D341Med (cell line): Measurements from ENCODE around the gene CNKSR3.
A peak's percentile ranks its signal among the peaks of the same experiment; 100 is the strongest.
"Not testable (repeated sequence)": the region's sequence is repeated elsewhere in the genome, so short reads cannot be mapped to it uniquely, and the experiment has no call there.

Experiments
- DNase-seq: peaks from one replicate; pipeline ENCODE4 v3.0.0; 2012; ENCODE audit warnings: low spot score

Gene CNKSR3

GRCh38 chr6:154510144-154510905, at the start of gene CNKSR3:
Gene CNKSR3 (minus strand): TSS chr6:154510685. CDS start chr6:154510114, 571 bp downstream.
- peak; percentile 85 for DNase-seq

- DNase-seq, result no peak
Measured at GRCh38 chr6:154558984-154559383, 48.5 kb upstream of the CNKSR3 start.

- no peak for DNase-seq
Measured at GRCh38 chr6:154558513-154558912, 48.0 kb upstream of the CNKSR3 start.

GRCh38 chr6:154555073-154555677, 44.7 kb upstream of the CNKSR3 start:
- no peak for DNase-seq

- no peak for DNase-seq
Measured at GRCh38 chr6:154554491-154554890, 44.0 kb upstream of the CNKSR3 start.

- no peak for DNase-seq
Measured at GRCh38 chr6:154550779-154551178, 40.3 kb upstream of the CNKSR3 start.

GRCh38 chr6:154549179-154549578, 38.7 kb upstream of the CNKSR3 start:
- DNase-seq, result no peak

GRCh38 chr6:154548130-154548830, 37.8 kb upstream of the CNKSR3 start:
- no peak for DNase-seq

GRCh38 chr6:154543628-154544027, 33.1 kb upstream of the CNKSR3 start:
- no peak for DNase-seq

GRCh38 chr6:154542747-154543146, 32.3 kb upstream of the CNKSR3 start:
- DNase-seq, result no peak

- not testable (repeated sequence) for DNase-seq
Measured at GRCh38 chr6:154541837-154542236, 31.4 kb upstream of the CNKSR3 start.

GRCh38 chr6:154539593-154540269, 29.2 kb upstream of the CNKSR3 start:
- DNase-seq, result no peak

GRCh38 chr6:154538640-154539191, 28.2 kb upstream of the CNKSR3 start:
- no peak for DNase-seq

GRCh38 chr6:154537511-154538325, 27.2 kb upstream of the CNKSR3 start:
- DNase-seq, result no peak

- no peak for DNase-seq
Measured at GRCh38 chr6:154536999-154537398, 26.5 kb upstream of the CNKSR3 start.

- no peak for DNase-seq
Measured at GRCh38 chr6:154536255-154536654, 25.8 kb upstream of the CNKSR3 start.

- no peak for DNase-seq
Measured at GRCh38 chr6:154535851-154536250, 25.4 kb upstream of the CNKSR3 start.

- DNase-seq, result no peak
Measured at GRCh38 chr6:154535147-154535546, 24.7 kb upstream of the CNKSR3 start.

GRCh38 chr6:154534531-154534930, 24.0 kb upstream of the CNKSR3 start:
- DNase-seq, result no peak

GRCh38 chr6:154532426-154532825, 21.9 kb upstream of the CNKSR3 start:
- DNase-seq, result no peak

- DNase-seq, result no peak
Measured at GRCh38 chr6:154529957-154530356, 19.5 kb upstream of the CNKSR3 start.
